GM06990 (cell line): ENCODE data around the gene AIPL1.

Source experiments
- DNase-seq: peaks from one replicate; pipeline ENCODE4 v3.0.0-alpha.2; 2011; ENCODE audit not compliant: insufficient read length; ENCODE audit errors: extremely low read depth
- H3K27me3 ChIP-seq: replicated peaks from 2 replicates; pipeline ENCODE4 v1.6.0; 2011; ENCODE audit warnings: low read length; ENCODE audit not compliant: control insufficient read depth, insufficient read depth
- H3K36me3 ChIP-seq: 2 replicates; pipeline ENCODE4 v1.5.1; 2011; ENCODE audit warnings: low read length; ENCODE audit not compliant: control insufficient read depth, insufficient read depth
- H3K4me3 ChIP-seq: replicated peaks from 2 replicates; pipeline ENCODE4 v1.5.1; 2011; ENCODE audit warnings: low read depth, mild to moderate bottlenecking, control low read depth, low read length
- TF ChIP-seq, protein P1 (sequence below): IDR thresholded peaks from 2 replicates; pipeline ENCODE4 v1.5.1; 2011; ENCODE audit warnings: low read length, control low read depth, mild to moderate bottlenecking, inconsistent platforms; ENCODE audit not compliant: insufficient read depth, poor library complexity, severe bottlenecking

The AIPL1 gene

GRCh38 chr17:6393351-6393952 is 41.5 kb downstream of the AIPL1 start:
- no peak for DNase-seq
- Histone ChIP-seq H3K27me3 (no peaks in the 10 kb centered on the region), H3K36me3 (no peaks in the 10 kb centered on the region), H3K4me3 (no peak overlapping the region)
- TF ChIP-seq, protein P1, sequence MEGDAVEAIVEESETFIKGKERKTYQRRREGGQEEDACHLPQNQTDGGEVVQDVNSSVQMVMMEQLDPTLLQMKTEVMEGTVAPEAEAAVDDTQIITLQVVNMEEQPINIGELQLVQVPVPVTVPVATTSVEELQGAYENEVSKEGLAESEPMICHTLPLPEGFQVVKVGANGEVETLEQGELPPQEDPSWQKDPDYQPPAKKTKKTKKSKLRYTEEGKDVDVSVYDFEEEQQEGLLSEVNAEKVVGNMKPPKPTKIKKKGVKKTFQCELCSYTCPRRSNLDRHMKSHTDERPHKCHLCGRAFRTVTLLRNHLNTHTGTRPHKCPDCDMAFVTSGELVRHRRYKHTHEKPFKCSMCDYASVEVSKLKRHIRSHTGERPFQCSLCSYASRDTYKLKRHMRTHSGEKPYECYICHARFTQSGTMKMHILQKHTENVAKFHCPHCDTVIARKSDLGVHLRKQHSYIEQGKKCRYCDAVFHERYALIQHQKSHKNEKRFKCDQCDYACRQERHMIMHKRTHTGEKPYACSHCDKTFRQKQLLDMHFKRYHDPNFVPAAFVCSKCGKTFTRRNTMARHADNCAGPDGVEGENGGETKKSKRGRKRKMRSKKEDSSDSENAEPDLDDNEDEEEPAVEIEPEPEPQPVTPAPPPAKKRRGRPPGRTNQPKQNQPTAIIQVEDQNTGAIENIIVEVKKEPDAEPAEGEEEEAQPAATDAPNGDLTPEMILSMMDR: no peak

GRCh38 chr17:6392609-6393350 is 42.1 kb downstream of the AIPL1 start:
- DNase-seq: no peak
- Histone ChIP-seq H3K36me3 (no peaks in the 10 kb centered on the region), H3K27me3 (no peaks in the 10 kb centered on the region), H3K4me3 (no peak overlapping the region)
- TF ChIP-seq, protein P1: no peak

DNA sequence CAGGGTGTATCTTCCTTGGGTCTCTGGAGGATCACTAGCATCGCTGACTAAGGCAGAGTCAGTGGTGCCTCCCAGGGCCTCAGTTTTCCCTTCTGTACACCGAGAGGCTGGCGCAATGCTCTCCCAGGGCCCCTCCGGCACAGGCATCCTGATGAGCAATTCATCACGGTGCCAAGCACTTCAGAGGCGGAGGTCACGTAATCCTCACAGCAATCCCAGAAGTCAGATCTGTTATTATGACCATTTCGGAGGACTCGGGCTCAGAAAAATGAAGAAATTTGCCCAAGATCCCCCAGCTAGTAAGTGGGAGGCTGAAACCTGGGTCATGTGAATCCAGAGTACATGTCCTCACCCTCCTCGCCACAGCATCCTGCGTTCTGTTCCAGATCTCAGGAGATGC is 46.5 kb downstream of the AIPL1 start:
- Histone ChIP-seq H3K4me3 (no peak overlapping the region), H3K36me3 (no peaks in the 10 kb centered on the region), H3K27me3 (no peaks in the 10 kb centered on the region; the same call in 1 of the 2 replicates)
- no peak for DNase-seq
- TF ChIP-seq, protein P1: no peak

GRCh38 chr17:6387858-6388257 is 47.1 kb downstream of the AIPL1 start:
- DNase-seq: no peak

DNA sequence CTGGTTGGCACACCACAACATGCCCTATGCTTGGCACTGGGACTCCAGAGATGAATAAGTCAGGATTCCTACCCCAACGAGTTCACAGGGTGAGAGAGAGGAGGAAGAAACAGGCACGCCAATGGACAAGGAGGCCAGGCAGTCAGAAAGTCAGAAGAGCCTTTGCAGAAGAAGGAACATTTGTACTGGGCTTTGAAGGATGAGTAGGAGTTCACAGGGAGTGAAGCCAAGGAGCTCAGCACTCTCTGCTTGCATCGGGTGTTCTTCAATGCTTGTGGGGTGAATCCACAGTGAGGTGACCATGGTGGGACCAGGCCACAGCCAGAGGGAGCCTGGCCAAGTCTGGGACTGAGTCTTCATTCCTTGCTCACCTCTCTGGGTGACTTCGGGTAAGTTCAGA is 47.5 kb downstream of the AIPL1 start:
- Histone ChIP-seq H3K27me3 (no peaks in the 10 kb centered on the region; the same call in 1 of the 2 replicates), H3K36me3 (no peaks in the 10 kb centered on the region), H3K4me3 (no peak overlapping the region)
- TF ChIP-seq, protein P1: no peak
- no peak for DNase-seq

More at GRCh38 chr17:6387858-6388257, 47.1 kb downstream of the AIPL1 start:
- H3K4me3 ChIP-seq: no peak overlapping the region
- TF ChIP-seq, protein P1: no peak
- no peaks in the 10 kb centered on the region; the same call in 1 of the 2 replicates for H3K27me3 ChIP-seq
- no peaks in the 10 kb centered on the region for H3K36me3 ChIP-seq
